ENCODE measurements around the gene CD86.

DNA sequence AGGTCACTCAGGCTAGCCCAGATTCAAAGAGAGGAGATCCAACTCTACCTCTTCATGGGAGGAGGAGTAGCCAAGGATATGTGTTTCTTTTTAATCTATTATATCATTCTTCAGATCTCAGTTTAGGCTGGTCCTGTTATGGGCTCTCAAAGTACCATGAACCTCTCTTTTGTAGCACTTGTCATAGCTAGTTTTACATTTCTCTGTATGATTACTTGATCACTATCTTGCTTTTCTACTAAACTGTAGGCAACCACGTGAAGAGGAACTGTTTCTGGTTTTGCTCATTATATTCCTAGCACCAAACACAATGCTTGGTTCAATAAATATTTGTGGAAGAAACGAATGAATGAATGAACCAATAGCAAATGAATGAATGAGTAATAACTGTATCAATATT, 29.6 kb downstream of the CD86 start:
- no peak for TF ChIP-seq POLR2A (IDR thresholded peaks at IDR 0.05; ENCODE audit: low read depth, low read length)
- TF ChIP-seq POLR2AphosphoS5 (IDR thresholded peaks at IDR 0.05; ENCODE audit: low read depth, low read length) = no peak
- no peak for TF ChIP-seq TAF1 (IDR thresholded peaks at IDR 0.05; ENCODE audit: borderline replicate concordance, low read depth, low read length)
